ENCODE results near the gene KIAA0753.
"Not testable (repeated sequence)": the region's sequence is repeated elsewhere in the genome, so short reads cannot be mapped to it uniquely, and the experiment has no call there.

The KIAA0753 gene

GRCh38 chr17:6668219-6668618, 27.7 kb upstream of the KIAA0753 start:
- no peak for DNase-seq

GRCh38 chr17:6667516-6667915, 27.0 kb upstream of the KIAA0753 start:
- no peak for DNase-seq

GRCh38 chr17:6666557-6666956, 26.0 kb upstream of the KIAA0753 start:
- DNase-seq = no peak

- DNase-seq = peak; percentile 18 to 70
Observed at GRCh38 chr17:6666077-6666521, 25.6 kb upstream of the KIAA0753 start.

GRCh38 chr17:6663200-6663599, 22.7 kb upstream of the KIAA0753 start:
- DNase-seq = not testable (repeated sequence)

- no peak for DNase-seq
Observed at GRCh38 chr17:6661464-6661848, 20.9 kb upstream of the KIAA0753 start.

GRCh38 chr17:6660805-6661463, 20.4 kb upstream of the KIAA0753 start:
- DNase-seq = no peak

- DNase-seq = no peak
Observed at GRCh38 chr17:6660101-6660500, 19.6 kb upstream of the KIAA0753 start.

- not testable (repeated sequence) for DNase-seq
Observed at GRCh38 chr17:6658411-6658810, 17.9 kb upstream of the KIAA0753 start.

- DNase-seq = no peak
Observed at GRCh38 chr17:6657633-6658287, 17.2 kb upstream of the KIAA0753 start.

- not testable (repeated sequence) for DNase-seq
Observed at GRCh38 chr17:6656797-6657632, 16.5 kb upstream of the KIAA0753 start.

- DNase-seq = not testable (repeated sequence)
Observed at GRCh38 chr17:6655732-6656361, 15.3 kb upstream of the KIAA0753 start.

- DNase-seq = peak in 1 of 2 experiments; percentile 26
Observed at GRCh38 chr17:6654841-6655731, 14.6 kb upstream of the KIAA0753 start.

GRCh38 chr17:6651919-6652452, 11.5 kb upstream of the KIAA0753 start:
- DNase-seq = peak in 1 of 2 experiments; percentile 63

- DNase-seq = peak; percentile 87 to 94
Observed at GRCh38 chr17:6651354-6651918, 10.9 kb upstream of the KIAA0753 start, which contains the start of the genes C17orf100 and MED31. TSS of gene C17orf100 (plus strand) at chr17:6651762. CDS start at chr17:6651914, 152 bp downstream. TSS of gene MED31 (minus strand) at chr17:6651605. CDS start at chr17:6651528, 77 bp downstream.

- DNase-seq = no peak
Observed at GRCh38 chr17:6648181-6648580, 7.7 kb upstream of the KIAA0753 start.

GRCh38 chr17:6643451-6644125, 3.1 kb upstream of the KIAA0753 start:
- no peak for DNase-seq

- DNase-seq = no peak
Observed at GRCh38 chr17:6642592-6642991, 2.1 kb upstream of the KIAA0753 start.

GRCh38 chr17:6641247-6641863, 844 bp upstream of the KIAA0753 start:
- DNase-seq = no peak

All from NCI-H446 (cell line).